GM18499 (cell line): ENCODE data around the gene RDH13.
"Not testable (repeated sequence)": the region's sequence is repeated elsewhere in the genome, so short reads cannot be mapped to it uniquely, and the experiment has no call there.

ENCODE experiments used
- ATAC-seq: cut with Tn5 transposase; IDR thresholded peaks from one replicate; pipeline ENCODE4 v1.9.1; 2021; ENCODE audit warnings: moderate number of reproducible peaks; ENCODE audit not compliant: insufficient read depth, unreplicated experiment

Gene RDH13

DNA sequence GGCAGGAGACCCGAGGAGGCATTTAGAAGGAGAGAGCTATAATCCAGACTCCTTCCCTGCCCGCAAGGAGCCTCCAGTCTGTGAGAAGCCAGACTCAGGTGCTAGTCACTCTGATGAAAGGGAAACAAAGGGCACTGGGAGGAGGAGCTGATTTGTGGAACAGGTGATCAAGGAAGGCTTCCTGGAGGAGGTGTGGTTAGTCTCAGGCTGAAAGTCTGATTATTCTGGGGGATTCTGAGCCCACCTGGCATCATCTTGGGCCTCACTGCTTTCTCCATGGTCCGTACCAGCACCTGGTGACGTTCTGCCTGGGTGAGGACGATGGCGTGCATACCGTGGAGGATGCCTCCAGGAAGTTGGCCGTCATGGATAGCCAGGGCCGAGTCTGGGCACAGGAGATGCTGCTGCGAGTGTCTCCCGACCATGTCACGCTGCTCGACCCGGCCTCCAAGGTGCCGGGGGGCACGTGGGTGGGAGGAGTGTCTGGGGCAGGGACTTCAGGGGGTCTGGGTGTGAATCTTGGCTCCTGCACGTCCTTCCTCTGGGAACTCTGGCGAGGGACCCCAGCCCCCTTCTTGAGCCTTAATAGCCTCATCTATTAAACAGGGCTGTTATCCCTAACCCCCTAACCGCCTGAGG lies 16.6 kb upstream of the RDH13 start:
- ATAC-seq: no peak

DNA sequence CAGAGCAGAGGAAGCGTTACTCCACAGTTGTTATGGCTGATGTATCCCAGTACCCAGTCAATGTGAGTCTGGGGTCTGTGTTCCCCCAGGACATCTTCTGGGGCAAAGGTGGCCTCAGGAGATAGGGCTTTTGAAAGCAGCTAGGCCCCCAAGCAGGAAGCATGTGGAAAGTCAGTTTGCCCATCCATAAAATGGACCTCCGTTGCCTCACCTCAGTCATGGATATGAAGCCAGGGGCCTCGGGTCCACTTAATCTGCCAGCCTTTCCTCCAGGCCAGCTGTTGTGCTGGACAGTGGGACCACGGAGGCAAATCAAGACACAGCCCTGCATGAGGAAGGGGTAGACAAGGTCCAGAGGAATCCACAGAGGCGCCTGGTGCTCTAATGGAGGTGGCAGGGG lies 16.0 kb upstream of the RDH13 start:
- no peak for ATAC-seq

DNA sequence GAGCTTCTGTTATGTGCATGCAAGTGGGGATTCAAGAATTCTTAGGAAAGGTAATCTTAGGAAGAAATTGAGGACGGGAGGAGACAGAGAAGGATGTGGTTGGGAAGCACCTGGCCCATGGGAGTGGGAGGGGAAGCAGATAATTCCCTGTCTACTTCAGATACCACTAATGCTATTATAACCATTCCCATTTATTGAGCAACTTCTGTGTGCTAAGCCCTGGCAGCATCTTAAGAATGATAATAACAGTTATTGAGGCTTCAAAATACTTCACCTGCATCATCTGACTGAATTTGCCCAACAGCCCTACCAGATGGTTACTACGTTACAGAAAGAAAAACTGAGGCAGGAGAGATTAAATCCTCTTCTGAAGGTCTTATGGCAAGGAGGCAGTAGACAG lies 14.2 kb upstream of the RDH13 start:
- ATAC-seq: no peak

DNA sequence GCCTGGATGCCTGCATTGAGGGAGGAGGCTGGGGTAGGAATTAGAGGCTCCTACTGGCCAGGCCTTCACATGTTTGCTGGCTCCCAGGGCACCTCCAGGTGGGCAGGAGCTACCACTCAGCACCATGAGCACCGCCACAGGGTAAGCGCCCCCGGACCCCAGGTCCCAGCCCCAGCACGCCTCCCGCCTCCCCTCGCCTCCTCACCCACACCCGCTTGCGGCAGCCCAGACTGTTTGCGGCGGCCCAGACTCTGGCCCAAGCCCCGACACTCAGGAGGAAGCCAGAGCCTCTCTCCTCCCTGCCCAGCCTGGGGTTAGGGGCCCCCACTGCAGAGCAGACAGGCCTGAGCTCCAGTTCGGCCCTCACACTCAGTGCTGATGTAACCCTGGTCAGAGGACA lies 13.4 kb upstream of the RDH13 start:
- no peak for ATAC-seq

DNA sequence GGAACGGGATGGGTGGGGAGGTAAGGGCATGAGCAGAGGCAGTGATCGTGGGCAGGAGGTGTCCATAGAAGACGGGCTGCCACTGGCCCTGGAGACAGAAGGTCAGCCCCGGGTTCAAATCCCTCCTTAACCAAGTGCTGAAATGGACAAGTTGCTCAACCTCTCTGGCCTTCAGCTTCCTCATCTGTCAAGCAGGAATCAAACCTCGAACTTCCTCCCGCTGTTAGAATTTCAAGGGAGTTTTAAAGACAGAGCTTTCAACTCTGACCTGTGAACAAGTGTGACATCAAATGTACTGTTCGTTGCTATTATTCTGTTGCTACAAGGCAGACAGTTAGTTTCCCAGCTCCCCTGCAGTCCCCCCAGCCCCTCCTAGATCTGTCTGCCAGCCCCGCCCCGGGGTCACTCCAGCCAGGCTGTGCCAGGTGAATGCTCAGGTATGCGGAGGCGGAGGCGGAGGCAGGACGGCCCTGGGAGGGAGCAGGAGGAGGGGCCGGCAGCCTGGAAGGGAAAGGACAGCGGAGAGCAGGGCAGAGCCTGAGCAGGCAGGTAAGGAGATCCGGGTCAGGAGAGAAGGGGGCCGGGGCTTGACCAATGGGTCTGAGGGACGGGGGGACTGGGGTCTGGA lies 12.5 kb upstream of the RDH13 start, which contains the start of gene EPS8L1:
Gene EPS8L1, plus strand, starts transcription at position 499 of the 628 bp plus-strand sequence. CDS start 576 bp downstream, outside the sequence.
- no peak for ATAC-seq

DNA sequence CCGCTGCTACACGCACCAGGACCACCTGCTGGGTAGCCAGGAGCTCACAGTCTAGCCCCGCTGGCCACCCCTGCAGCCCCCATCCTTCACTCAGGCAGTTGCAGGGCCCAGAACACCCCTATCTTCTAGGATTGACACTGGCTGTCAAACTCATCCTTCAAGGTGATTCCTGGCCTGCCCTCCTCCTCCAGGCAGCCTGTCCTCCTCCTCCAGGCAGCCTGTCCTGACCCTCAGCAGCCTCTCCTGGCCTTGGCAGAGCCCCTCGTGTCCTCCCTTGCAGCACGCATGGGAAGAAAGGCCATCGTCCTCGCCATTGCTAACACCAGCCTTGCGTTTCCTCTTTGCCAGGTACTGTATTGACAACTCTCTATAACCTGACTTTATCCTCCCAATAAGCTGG lies 9.0 kb upstream of the RDH13 start:
- no peak for ATAC-seq

DNA sequence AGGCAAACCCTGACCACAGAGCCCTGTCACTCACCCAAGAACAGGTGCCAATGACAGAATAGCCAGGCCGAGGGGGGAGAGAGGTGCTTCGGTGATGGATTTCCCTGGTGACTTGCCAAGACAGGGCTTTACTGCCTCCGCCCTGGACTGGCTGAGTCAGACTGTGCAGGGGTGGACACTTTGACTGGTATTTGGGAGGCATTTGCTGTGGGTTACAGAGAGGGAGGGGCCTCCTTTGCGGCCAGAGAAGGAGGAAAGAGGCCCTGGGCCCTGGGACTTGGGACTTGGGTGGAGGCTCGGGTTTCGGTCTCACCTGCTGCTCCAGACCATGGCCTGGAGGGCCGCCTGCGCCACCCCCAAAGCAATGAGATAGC lies 8.2 kb upstream of the RDH13 start:
- ATAC-seq: no peak

DNA sequence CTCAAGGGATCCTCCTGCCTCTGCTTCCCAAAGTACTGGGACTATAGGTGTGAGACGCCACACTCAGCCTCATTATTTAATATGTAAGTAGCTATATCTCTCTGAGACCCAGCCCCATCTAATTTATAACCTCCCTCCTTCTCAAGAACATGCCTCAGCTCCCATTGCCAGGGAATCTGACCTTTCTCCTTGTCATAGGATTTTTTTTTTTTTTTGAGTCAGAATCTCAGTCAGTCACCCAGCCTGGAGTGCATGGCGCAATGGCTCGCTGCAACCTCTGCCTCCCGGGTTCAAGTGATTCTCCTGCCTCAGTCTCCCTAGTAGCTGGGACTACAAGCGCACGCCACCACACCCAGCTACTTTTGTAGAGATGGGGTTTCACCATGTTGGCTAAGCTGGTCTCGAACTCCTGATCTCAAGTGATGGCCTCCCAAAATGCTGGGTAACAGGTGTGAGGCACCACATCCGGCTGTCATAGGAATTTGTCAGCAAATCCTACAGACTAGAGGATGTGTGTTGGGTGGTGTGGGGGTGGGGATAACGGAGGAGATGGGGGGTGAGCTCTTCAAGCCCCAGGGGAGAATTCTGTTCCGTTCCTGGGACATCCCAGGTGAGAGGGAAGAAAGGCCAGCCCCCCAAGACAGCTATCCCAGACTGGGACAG lies 7.6 kb upstream of the RDH13 start:
- ATAC-seq: no peak

DNA sequence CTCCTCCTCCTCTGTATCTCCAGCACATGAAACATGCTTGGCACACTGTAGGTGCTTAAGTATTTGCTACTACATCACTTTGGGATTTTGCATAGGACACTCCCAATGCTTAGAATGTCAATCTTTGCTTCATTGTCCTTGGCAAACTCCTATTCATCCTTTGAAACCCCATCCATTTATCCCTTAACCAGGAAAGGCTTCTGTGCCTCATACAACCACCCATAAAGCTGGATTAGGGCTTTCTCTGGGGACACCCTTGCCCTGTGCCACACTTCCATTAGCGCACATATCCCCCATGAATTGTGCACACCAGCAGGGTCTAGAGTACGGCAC lies 6.9 kb upstream of the RDH13 start:
- ATAC-seq: no peak

DNA sequence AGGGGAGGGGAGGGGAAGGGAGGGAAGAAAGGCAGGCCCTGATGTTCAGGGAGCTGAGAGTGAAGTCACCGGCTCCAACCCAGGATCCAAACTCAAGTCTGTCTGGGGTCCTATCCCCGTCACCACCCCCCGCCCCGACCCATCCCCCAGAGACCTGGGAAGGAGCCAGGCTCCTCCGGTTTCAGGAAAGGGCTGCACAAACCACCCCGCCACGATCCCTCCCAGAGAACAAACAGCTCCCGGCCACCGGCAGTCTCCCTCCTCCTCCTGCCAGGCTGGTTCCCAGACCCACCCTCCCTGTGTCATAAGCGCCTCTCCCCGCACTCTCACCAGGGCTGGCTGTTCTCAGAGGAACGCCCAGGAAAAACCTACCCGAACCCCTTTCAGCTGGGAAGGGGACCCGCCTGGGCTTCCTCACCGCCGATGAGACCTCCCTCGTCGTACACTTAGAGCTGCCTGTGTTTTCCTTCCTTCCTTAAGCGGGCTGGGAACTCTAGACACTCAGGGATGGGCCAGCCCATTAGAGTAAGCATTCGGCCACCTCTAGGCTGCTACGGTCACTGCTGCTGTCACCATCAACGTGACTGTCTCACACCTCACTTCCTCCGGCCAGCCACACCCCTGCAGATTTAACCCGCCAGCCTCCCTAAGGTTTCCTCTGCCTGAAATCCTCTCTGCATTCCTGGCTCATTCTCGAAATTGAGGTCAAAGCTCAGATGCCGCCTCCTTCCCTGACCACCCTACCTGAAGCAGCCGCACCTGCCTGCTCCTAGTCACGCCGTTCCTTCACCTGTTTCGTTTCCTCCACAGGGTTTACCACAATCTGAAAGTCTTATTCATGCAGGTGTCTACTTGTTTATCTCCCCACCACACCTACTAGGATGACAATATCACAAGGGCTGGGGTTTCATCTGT lies 6.3 kb upstream of the RDH13 start:
- no peak for ATAC-seq

DNA sequence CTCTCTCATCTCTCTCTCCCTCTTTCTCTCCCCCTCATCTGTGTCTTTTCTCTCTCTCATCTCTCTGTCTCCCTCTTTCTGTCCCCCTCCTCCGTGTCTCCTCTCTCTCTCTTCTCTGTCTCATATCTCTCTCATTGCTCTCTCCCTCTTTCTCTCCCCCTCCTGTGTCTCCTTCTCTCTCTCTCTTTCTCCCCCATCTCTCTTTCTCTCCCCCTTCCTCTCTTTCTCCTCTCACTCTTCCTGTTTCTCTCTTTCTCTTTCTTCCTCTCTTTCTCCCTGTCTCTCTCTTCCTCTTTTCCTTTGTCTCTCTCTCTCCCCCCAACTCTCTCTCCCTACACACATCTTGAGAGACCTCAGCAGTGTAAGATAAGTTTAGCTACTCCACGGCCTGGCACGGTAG lies 4.9 kb upstream of the RDH13 start:
- no peak for ATAC-seq

DNA sequence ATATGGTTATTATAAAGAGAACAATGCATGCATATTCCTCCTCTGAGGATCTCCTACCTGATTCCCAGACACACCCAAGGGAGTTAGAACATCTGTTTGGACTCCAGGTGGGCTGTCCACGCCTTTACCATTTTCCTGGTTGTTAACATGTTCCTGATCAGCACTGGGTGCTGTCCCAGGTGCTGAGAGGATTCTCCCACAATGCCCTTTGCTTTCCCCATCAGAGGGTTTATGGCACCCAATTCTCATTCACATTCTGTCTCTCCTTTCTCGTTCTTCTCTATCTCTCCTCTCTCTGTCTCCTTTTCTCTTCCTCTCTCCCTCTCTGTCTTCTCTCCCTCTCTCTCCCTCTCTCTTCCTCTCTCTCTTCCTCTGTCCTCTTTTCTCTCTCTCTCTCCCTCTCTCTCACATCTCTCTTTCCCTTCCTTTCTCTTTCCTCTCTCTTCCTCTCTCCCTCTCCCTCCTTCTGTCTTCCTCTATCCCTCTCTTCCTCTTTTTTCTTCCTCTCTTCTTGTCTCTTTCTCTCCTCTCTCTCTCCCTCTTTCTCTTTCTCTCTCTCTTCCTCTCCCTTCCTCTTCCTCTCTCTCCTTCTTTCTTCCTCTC lies 3.3 kb upstream of the RDH13 start:
- no peak for ATAC-seq

DNA sequence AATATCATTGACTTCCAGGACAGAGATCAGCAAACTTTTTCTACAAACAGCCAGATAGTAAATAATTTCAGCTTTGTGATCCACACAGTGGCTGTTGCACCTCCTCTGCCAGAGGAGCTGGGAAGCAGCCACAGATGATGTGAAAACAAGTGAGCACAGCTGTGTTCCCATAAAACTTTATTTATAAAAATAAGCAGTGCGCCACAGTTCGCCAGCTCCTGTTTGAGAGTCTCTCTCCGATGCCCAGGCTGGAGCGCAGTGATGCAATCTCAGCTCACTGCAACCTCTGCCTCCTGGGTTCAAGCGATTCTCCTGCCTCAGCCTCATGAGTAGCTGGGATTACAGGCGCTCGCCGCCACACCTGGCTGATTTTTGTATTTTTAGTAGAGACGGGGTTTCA lies 2.6 kb upstream of the RDH13 start:
- ATAC-seq: not testable (repeated sequence)

DNA sequence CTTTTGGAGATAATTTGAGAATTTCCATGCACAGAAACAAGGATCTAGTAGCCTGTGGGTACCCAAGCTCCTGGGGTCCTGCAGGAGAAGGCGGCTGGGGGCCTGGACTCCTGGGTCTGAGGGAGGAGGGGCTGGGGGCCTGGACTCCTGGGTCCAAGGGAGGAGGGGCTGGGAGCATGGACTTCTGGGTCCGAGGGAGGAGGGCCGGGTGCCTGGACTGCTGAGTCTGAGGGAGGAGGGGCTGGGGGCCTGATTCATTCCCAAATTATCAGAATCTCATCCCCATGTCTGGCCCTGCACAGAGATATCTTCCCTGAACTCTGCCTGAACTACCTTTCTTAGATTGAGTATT lies 520 bp upstream of the RDH13 start:
- ATAC-seq: no peak

DNA sequence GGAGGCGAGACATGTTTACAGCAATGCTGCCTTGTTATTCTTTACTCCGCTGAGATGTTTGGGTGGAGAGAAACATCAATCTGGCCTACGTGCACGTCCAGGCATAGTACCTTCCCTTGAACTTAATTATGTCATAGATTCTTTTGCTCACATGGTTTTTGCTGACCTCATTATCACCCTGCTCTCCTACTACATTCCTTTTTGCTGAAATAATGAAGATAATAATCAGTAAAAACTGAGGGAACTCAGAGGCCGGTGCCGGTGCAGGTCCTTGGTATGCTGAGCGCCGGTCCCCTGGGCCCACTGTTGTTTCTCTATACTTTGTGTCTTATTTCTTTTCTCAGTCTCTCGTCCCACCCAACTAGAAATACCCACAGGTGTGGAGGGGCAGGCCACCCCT lies 2.7 kb downstream of the RDH13 start:
- ATAC-seq: not testable (repeated sequence)

DNA sequence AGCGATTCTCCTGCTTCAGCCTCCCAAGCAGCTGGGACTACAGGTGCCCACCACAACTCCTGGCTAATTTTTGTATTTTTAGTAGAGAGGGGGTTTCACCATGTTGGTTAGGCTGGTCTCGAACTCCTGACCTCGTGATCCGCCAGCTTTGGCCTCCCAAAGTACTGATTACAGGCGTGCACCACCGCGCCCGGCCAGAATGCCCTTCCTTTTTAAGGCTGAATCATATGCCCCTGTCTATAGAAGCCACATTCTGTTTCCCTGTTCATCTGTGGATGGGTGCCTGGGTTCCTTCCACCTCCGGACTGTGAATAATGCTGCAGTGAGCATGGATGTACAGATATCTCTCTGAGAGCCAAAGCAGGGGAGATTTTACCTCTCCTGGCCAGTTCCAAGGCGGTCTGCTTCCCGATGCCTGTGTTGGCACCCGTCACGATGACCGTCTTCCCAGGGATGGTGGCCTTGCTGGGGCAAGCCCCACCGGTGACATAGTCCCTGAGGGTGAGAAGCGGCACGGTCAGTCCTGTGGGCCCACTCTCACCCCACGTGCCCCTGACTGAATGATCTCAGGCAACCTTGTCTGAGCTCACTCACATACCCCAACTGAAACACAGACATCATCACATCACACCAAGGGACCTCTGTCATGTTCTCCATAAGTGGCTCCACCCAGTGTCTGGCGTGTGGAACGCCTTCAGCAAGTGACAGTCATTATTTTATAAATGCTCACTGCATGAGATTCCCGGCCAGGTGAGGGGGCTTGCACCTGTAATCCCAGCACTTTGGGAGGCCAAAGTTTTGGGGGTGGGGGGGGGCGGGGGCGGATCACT lies 4.0 kb downstream of the RDH13 start:
- no peak for ATAC-seq

DNA sequence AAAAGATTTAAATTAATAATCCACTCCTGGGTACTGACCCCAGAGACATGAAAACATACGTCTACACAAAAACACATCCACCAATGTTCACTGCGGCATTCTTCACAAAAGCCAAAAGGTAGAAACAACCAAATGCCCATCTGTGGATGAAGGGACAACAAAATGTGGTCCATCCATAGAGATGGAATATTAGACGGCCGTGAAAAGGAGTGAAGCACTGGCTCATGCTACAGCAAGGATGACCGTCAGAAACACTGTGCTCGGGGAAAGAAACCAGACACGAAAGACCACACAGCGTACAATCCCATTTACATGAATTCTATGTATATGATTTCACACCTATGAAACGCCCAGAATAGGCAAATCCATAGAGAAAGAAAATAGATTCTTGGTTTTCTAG lies 6.1 kb downstream of the RDH13 start:
- no peak for ATAC-seq

DNA sequence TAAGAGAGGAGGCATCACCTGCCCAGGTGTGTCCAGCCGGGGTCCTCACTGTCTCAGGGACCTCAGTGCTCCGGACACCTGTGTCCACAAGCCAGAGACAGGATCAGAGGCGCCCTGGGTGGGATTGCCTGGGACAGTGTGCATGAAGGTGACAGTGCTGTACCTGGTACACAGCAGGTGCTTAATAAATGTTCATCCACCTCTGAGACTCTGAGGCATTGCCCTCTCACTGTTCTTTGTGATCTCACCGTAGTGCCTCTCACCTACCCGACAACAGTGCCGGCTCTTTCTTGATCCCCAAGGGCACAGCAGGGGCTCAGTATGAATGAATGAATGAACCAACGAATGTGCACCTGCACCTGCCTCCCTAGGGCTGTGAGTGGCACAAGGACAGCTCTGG lies 9.2 kb downstream of the RDH13 start:
- ATAC-seq: no peak

DNA sequence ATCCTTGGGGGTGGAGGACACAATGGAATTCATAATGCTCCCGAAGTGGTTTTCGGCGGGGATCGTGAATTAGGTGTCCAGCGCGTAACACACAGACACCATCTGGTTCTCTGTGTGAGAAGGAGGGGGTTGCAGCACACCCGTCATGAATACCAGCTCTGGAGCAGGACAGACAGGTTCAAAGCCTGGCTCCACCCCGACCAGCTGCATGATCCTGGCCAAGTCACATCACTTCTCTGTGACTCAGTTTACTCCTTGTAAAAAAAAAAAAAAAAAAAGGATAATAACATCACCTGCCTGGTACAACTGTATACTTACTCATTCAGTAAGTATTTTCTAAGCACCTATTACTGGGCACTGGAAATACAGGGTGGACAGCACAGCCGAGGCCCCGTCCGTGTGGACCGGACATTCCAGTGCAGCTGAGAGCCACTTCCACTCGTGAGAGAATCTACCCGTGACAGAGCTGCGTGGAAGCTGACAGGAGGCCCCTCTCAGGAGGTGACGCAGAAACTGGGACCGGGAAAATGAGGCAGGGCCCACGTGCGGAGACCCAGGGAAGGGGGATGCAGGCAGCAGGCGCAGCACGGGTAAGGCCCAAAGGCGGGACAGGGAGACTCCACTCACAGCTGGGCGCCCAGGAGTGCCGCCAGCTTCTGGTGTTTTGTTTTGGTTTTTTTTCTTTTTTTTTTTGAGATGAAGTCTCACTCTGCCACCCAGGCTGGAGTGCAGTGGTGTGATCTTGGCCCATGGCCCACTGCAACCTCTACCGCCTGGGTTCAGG lies 12.0 kb downstream of the RDH13 start:
- ATAC-seq: no peak
